DND-41 (cell line): Measurements from ENCODE around the gene FLT4.

Experiments
- ATAC-seq: fragments of 200-7000 bp; cut with Tn5 transposase; 3 replicates; pipeline ENCODE4 v1.9.1; 2021; ENCODE audit warnings: low read depth; ENCODE audit not compliant: insufficient read depth
- DNase-seq: peaks from one replicate; pipeline ENCODE4 v3.0.0-alpha.2; 2020
- H2AFZ ChIP-seq: 2 replicates; pipeline ENCODE4 v1.6.0; 2012; ENCODE audit warnings: low read depth, low read length
- H3K27ac ChIP-seq: 2 replicates; pipeline ENCODE4 v1.5.1; 2012; ENCODE audit warnings: low read length, inconsistent platforms
- H3K27me3 ChIP-seq: fragments of 200-600 bp; sonication (generic); 2 replicates; pipeline ENCODE4 v1.6.0; 2012; ENCODE audit warnings: low read length, mild to moderate bottlenecking, inconsistent platforms; ENCODE audit not compliant: insufficient read depth, poor library complexity
- H3K36me3 ChIP-seq: 2 replicates; pipeline ENCODE4 v1.5.1; 2012; ENCODE audit warnings: low read length, inconsistent platforms; ENCODE audit not compliant: insufficient read depth
- H3K4me1 ChIP-seq: 2 replicates; pipeline ENCODE4 v1.5.1; 2012; ENCODE audit warnings: mild to moderate bottlenecking, low read length; ENCODE audit not compliant: insufficient read depth
- H3K4me2 ChIP-seq: 2 replicates; pipeline ENCODE4 v1.6.0; 2012; ENCODE audit warnings: mild to moderate bottlenecking, moderate library complexity, low read length, inconsistent platforms; ENCODE audit not compliant: insufficient read depth
- H3K4me3 ChIP-seq, 2 experiments: fragments of 200-600 bp in 1 of 2; shearing (Covaris generic) in 1 of 2; 2 replicates each; pipeline ENCODE4 v1.5.1; 2012 to 2016; ENCODE audit warnings: inconsistent platforms in 2 of 2, low read length in 2 of 2, mild to moderate bottlenecking in 2 of 2, low read depth in 1 of 2, moderate library complexity in 1 of 2
- H3K79me2 ChIP-seq: 2 replicates; pipeline ENCODE4 v1.6.0; 2012; ENCODE audit warnings: low read length, inconsistent platforms; ENCODE audit not compliant: insufficient read depth
- H3K9ac ChIP-seq: 2 replicates; pipeline ENCODE4 v1.6.0; 2012; ENCODE audit warnings: low read depth, mild to moderate bottlenecking, inconsistent platforms, low read length, moderate library complexity
- H3K9me3 ChIP-seq: 2 replicates; pipeline ENCODE4 v1.5.1; 2012; ENCODE audit warnings: low read length, moderate library complexity, mild to moderate bottlenecking, inconsistent platforms; ENCODE audit not compliant: insufficient read depth, severe bottlenecking
- H4K20me1 ChIP-seq: 2 replicates; pipeline ENCODE4 v1.6.0; 2012; ENCODE audit warnings: low read length; ENCODE audit not compliant: insufficient read depth
- EZH2 ChIP-seq: IDR thresholded peaks from 3 replicates; pipeline ENCODE4 v1.6.1; 2012; ENCODE audit warnings: borderline replicate concordance, low read depth, mild to moderate bottlenecking, moderate library complexity, low read length, inconsistent platforms; ENCODE audit not compliant: severe bottlenecking
- TF ChIP-seq, protein P1 (sequence below): IDR thresholded peaks from 2 replicates; pipeline ENCODE4 v1.5.1; 2012; ENCODE audit warnings: borderline replicate concordance, low read length, moderate library complexity, mild to moderate bottlenecking; ENCODE audit not compliant: poor library complexity, severe bottlenecking; ENCODE audit errors: extremely low read depth

Gene FLT4

DNA sequence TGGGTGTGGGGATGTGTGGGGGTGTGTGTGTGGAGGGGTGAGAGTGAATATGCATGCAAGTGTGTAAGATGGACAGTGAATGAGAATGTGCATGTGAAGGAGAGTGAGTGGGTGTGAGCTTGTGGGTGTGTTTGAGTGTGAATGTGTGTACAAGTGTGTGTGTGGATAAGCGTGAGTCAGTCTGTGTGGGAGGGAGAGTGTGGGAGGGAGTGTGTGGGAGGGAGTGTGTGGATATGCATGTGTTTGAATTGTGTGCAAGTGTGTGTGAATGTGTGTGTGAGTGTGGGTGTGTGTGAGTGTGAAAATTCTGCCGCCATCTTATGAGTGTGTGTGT, 54.4 kb downstream of the FLT4 start:
- Histone ChIP-seq H3K4me2 (no peak overlapping the region), H3K9me3 (no peaks in the 10 kb centered on the region), H3K4me1 (no peaks in the 10 kb centered on the region), H4K20me1 (no peaks in the 10 kb centered on the region), H3K9ac (no peak overlapping the region), H3K4me3 (no peak overlapping the region), H2AFZ (no peak overlapping the region), H3K27me3 (peaks cover under 1% of the 10 kb centered on the region), H3K79me2 (no peaks in the 10 kb centered on the region), H3K36me3 (no peaks in the 10 kb centered on the region), H3K27ac (no peak overlapping the region)
- no peak for TF ChIP-seq EZH2
- TF ChIP-seq, protein P1, sequence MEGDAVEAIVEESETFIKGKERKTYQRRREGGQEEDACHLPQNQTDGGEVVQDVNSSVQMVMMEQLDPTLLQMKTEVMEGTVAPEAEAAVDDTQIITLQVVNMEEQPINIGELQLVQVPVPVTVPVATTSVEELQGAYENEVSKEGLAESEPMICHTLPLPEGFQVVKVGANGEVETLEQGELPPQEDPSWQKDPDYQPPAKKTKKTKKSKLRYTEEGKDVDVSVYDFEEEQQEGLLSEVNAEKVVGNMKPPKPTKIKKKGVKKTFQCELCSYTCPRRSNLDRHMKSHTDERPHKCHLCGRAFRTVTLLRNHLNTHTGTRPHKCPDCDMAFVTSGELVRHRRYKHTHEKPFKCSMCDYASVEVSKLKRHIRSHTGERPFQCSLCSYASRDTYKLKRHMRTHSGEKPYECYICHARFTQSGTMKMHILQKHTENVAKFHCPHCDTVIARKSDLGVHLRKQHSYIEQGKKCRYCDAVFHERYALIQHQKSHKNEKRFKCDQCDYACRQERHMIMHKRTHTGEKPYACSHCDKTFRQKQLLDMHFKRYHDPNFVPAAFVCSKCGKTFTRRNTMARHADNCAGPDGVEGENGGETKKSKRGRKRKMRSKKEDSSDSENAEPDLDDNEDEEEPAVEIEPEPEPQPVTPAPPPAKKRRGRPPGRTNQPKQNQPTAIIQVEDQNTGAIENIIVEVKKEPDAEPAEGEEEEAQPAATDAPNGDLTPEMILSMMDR, result no peak
- ATAC-seq, result no peak
- no peak for DNase-seq

DNA sequence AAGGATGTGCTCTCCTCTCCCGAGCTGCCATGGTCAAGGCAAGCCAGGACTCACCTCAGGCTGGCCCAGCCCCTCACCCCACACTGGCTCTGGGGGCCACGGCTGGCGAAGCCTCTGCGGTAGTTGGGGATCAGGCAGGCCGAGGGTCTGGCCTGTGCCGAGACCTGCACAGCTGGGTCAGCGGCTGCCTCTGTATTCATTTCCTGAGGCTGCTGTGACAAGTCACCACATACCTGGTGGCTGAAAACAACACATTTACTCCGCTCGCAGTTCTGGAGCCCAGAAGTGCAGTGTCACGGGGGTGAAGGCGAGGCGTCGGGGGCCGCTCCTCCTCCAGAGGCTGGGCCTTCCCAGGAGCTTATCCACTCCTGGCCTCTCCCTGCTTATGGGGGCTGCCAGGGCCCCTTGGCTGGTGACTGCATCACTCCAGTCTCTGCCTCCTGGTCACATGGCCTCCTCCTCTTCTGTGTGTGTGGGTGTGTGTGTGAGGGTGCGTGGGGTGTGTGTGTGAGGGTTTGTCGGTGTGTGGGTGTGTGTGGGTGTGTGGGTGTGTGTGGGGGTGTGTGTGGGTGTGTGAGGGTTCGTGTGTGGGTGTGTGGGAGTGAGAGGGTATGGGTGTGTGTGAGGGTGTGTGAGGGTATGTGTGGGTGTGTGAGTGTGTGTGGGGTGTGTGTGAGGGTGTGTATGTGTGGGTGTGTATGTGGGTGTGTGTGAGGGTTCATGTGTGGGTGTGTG, 54.9 kb downstream of the FLT4 start:
- TF ChIP-seq, protein P1, result no peak
- no peak for TF ChIP-seq EZH2
- DNase-seq, result no peak
- Histone ChIP-seq H2AFZ (no peak overlapping the region), H3K9ac (no peak overlapping the region), H3K4me2 (no peak overlapping the region), H3K79me2 (no peaks in the 10 kb centered on the region), H4K20me1 (no peaks in the 10 kb centered on the region), H3K4me3 (no peak overlapping the region), H3K9me3 (no peaks in the 10 kb centered on the region), H3K4me1 (no peaks in the 10 kb centered on the region), H3K27ac (no peak overlapping the region), H3K27me3 (peaks cover 6% of the 10 kb centered on the region), H3K36me3 (no peaks in the 10 kb centered on the region)
- no peak for ATAC-seq

DNA sequence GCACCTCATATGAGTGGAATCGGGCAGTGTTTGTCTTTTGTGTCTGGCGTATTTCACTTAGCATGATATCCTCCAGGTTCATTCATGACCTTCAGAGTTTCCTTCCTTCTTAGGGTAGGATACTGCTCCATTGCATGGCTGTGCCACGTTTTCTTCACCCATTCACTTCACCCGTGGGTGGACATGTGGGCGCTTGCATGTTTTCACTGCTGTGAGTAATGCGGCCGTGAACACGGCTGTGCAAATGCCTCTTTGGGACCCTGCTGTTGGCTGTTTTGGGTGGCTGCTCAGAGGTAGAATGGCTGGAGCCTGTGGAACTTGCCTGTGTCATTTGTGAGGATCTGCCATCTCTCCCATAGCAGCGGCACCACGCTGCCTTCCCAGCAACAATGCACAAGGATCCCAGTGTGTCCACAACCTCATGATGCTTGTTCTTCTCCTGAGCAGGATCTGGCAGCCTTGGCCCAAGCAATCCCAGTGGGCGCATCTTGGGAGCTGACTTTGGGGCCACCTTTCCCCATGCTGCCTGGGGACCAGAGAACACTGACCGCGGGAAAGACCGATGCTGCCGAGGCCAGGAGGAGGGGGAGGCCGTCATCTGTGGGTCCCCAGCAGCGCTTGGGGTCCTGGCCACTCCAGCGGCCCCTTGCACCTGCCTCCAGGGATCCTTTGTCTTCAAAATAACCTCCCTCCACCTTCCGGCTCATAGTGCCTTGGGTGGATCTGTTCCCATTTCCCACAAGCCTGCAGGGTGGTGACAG, 55.8 kb downstream of the FLT4 start:
- H4K20me1 ChIP-seq, result no peaks in the 10 kb centered on the region
- no peaks in the 10 kb centered on the region for H3K79me2 ChIP-seq
- H2AFZ ChIP-seq, result no peak overlapping the region
- H3K36me3 ChIP-seq, result no peaks in the 10 kb centered on the region
- DNase-seq (no peak), ATAC-seq (no peak)
- no peaks in the 10 kb centered on the region for H3K9me3 ChIP-seq
- no peak overlapping the region for H3K9ac ChIP-seq
- no peak overlapping the region for H3K4me2 ChIP-seq
- no peak overlapping the region for H3K4me3 ChIP-seq
- H3K4me1 ChIP-seq, result no peaks in the 10 kb centered on the region
- no peak for TF ChIP-seq EZH2
- TF ChIP-seq, protein P1, result no peak
- H3K27ac ChIP-seq, result no peak overlapping the region
- peaks cover 7% of the 10 kb centered on the region for H3K27me3 ChIP-seq
